HepG2 (cell line): ENCODE results near the gene LITAF. TPM values are rescaled to one million over a fixed set of nuclear protein-coding genes. Genes with fewer than 3 reads are reported as not detected.
A peak's percentile ranks its signal among the peaks of the same experiment; 100 is the strongest.

Experiments
- ASH2L ChIP-seq: fragments of 300-600, 200-600 bp; sonication (generic); IDR thresholded peaks from 2 replicates; pipeline ENCODE4 v1.7.0; 2017; ENCODE audit warnings: low read depth, mild to moderate bottlenecking, moderate library complexity, mixed read lengths, low read length; ENCODE audit not compliant: insufficient read length
- ATM ChIP-seq: fragments of 450-650 bp; IDR thresholded peaks from 2 replicates; pipeline ENCODE4 v1.7.1; 2017; ENCODE audit warnings: mild to moderate bottlenecking, borderline replicate concordance
- EHMT2 ChIP-seq: fragments of 200-600 bp; sonication (generic); IDR thresholded peaks from 2 replicates; pipeline ENCODE4 v1.7.0; 2017; ENCODE audit warnings: antibody characterized with exemption, low read depth, low read length, borderline replicate concordance
- GPN1 ChIP-seq: sonication (generic); formaldehyde crosslinking; IDR thresholded peaks from 2 replicates; pipeline ENCODE4 v1.5.1; 2020; ENCODE audit warnings: missing genetic modification reagents, borderline replicate concordance
- JUNB ChIP-seq: sonication (generic); formaldehyde crosslinking; IDR thresholded peaks from 2 replicates; pipeline ENCODE4 v1.8.0; 2022; ENCODE audit warnings: missing genetic modification reagents, mild to moderate bottlenecking, borderline replicate concordance
- MAZ ChIP-seq, 2 experiments: sonication (generic) in 1 of 2; formaldehyde crosslinking in 1 of 2; IDR thresholded peaks; 2 replicates each; pipeline versions ENCODE4 v1.5.0 to v1.6.1; 2012 to 2020; ENCODE audit warnings: low read depth in 2 of 2, mild to moderate bottlenecking in 2 of 2, borderline replicate concordance in 1 of 2, improper control_type of control experiment in 1 of 2, low read length in 1 of 2, missing genetic modification reagents in 1 of 2, moderate library complexity in 1 of 2
- MYNN ChIP-seq: sonication (generic); formaldehyde crosslinking; IDR thresholded peaks from 2 replicates; pipeline ENCODE4 v1.4.0; 2020; ENCODE audit warnings: mild to moderate bottlenecking, low read depth, missing genetic modification reagents
- NCOA2 ChIP-seq: sonication (generic); formaldehyde crosslinking; IDR thresholded peaks from 2 replicates; pipeline ENCODE4 v1.8.0; 2022; ENCODE audit warnings: inconsistent platforms
- NFATC3 ChIP-seq: sonication (generic); formaldehyde crosslinking; IDR thresholded peaks from 2 replicates; pipeline ENCODE4 v1.5.1; 2020; ENCODE audit warnings: mild to moderate bottlenecking, missing genetic modification reagents
- PHF8 ChIP-seq: sonication (generic); formaldehyde crosslinking; IDR thresholded peaks from 2 replicates; pipeline ENCODE4 v1.5.0; 2020; ENCODE audit warnings: missing genetic modification reagents
- RFXANK ChIP-seq: IDR thresholded peaks from 2 replicates; pipeline ENCODE4 v1.6.1; 2016
- SIN3A ChIP-seq: IDR thresholded peaks from 2 replicates; pipeline ENCODE4 v1.6.1; 2011; ENCODE audit warnings: low read depth, mild to moderate bottlenecking, control low read depth, low read length, borderline replicate concordance
- ZBTB20 ChIP-seq: sonication (generic); formaldehyde crosslinking; IDR thresholded peaks from 2 replicates; pipeline ENCODE4 v1.8.1; 2023; ENCODE audit warnings: missing genetic modification reagents, low read depth, mild to moderate bottlenecking, borderline replicate concordance
- ZIK1 ChIP-seq: sonication (generic); formaldehyde crosslinking; IDR thresholded peaks from 2 replicates; pipeline ENCODE4 v1.5.0; 2020; ENCODE audit warnings: mild to moderate bottlenecking, low read depth, missing genetic modification reagents, borderline replicate concordance
- ZNF101 ChIP-seq: sonication (generic); formaldehyde crosslinking; IDR thresholded peaks from 2 replicates; pipeline ENCODE4 v1.4.0; 2020; ENCODE audit warnings: mild to moderate bottlenecking, low read depth, missing genetic modification reagents, borderline replicate concordance
- ZNF136 ChIP-seq: sonication (generic); formaldehyde crosslinking; IDR thresholded peaks from 2 replicates; pipeline ENCODE4 v1.8.1; 2022; ENCODE audit warnings: low read depth, mild to moderate bottlenecking, moderate library complexity, missing genetic modification reagents
- ZNF296 ChIP-seq: sonication (generic); formaldehyde crosslinking; conservative IDR thresholded peaks from 2 replicates; pipeline ENCODE4 v1.5.0; 2020; ENCODE audit warnings: mild to moderate bottlenecking, missing genetic modification reagents
- ZNF589 ChIP-seq: sonication (generic); formaldehyde crosslinking; conservative IDR thresholded peaks from 2 replicates; pipeline ENCODE4 v1.8.0; 2022; ENCODE audit warnings: mild to moderate bottlenecking, moderate library complexity, missing genetic modification reagents
- ZNF615 ChIP-seq: sonication (generic); formaldehyde crosslinking; IDR thresholded peaks from 2 replicates; pipeline ENCODE4 v1.5.0; 2020; ENCODE audit warnings: mild to moderate bottlenecking, missing genetic modification reagents, borderline replicate concordance
- ZNF644 ChIP-seq: IDR thresholded peaks from 2 replicates; pipeline ENCODE4 v1.6.1; 2016; ENCODE audit warnings: low read depth
- ZSCAN12 ChIP-seq: sonication (generic); formaldehyde crosslinking; IDR thresholded peaks from 2 replicates; pipeline ENCODE4 v1.9.0; 2021; ENCODE audit warnings: mild to moderate bottlenecking, missing genetic modification reagents
- polyA plus RNA-seq, 8 experiments: library from polyadenylated mRNA; depleted of rRNA in 3 of 8; stranded (reverse) in 7 of 8; unstranded in 1 of 8; fragments of >200 nt; fragmentation: Illumina TruSeq in 4 of 8; extraction: Trizol in 4 of 8; gene quantifications; 2 replicates each; pipeline versions ENCODE4 v1.2.1 to v1.2.3, GENCODE V29; 2011 to 2016; ENCODE audit warnings: low read depth in 4 of 8, missing spikeins in 1 of 8, mixed read lengths in 1 of 8; ENCODE audit not compliant: insufficient read depth in 1 of 8
- total RNA-seq, 5 experiments: library from RNA; depleted of rRNA; stranded (reverse); fragments of >200 nt; fragmentation: Illumina TruSeq; extraction: Trizol; gene quantifications; 2 replicates each; pipeline ENCODE4 v1.2.3, GENCODE V29; 2016; ENCODE audit warnings: low read depth in 1 of 5
- TF ChIP-seq, protein P1 (sequence below): sonication (generic); formaldehyde crosslinking; IDR thresholded peaks from 2 replicates; pipeline ENCODE4 v1.4.0; 2020; ENCODE audit warnings: mild to moderate bottlenecking, missing genetic modification reagents
- TF ChIP-seq, protein P2 (sequence below): sonication (generic); formaldehyde crosslinking; conservative IDR thresholded peaks from 2 replicates; pipeline ENCODE4 v1.4.0; 2020; ENCODE audit warnings: missing genetic modification reagents
- TF ChIP-seq, protein P3 (sequence below): sonication (generic); IDR thresholded peaks from 2 replicates; pipeline ENCODE4 v1.6.1; 2016; ENCODE audit warnings: low read depth, borderline replicate concordance

Gene LITAF
- total and polyA plus RNA-seq, 2 of the 13 experiments (the other 11 are each of a cell fraction or from before 2014, with no cell fraction given): 80.1 to 141 TPM

DNA sequence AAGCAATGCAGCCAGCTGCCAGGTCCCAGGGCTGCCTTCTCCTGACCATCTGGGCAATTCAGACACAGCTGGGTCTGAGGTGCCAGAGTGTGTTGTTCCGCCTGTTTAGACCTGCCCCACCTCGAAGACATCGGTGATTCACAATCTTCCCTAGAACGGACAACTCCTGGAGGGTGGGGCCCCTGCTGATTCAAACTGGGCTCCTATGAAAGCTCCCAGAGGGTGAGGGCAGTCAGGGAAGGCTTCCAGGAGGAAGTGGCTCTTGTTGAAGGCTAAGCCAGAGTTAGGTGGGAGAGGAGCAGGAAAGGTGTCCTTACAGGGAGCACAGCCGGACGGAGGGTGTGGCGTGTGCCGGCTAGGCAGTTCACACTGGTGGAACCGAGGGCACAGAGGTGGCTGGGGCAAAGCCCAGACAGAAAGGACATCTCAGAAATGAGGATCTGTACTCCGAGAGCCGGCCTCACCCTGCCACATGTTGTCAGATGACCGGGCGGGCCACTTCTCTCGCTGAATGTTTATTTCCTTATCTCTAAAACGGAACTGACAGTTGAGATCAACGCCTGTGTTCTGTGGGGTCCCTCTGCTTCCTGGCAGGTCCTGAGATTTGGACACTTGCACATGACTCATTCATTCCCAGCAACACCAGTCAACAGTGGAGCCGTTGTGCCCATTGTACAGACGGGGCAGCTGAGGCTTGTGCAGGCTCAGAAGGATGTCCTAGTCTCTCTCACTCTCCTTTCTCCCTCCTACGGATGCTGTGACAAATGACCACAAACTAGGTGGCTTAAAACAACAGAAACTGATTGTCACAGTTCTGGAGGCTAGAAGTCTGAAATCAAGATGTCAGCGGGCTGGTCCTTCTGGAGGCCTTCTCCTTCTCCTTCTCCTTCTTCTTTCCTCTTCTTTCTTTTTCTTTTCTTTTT is 26.9 kb upstream of the LITAF start (continued):
- TF ChIP-seq ZNF296 (CRISPR knock-in tag) (no peak), ZSCAN12 (no peak), ZNF136 (CRISPR knock-in tag) (no peak), ZNF644 (peak; percentile 39; the same call in 1 of the 2 replicates), SIN3A (no peak; the same call in 1 of the 2 replicates), ZBTB20 (CRISPR knock-in tag) (no peak), ZNF101 (CRISPR knock-in tag) (0 out of 2 replicates have a peak, but pooled peaks have one; percentile 44), MYNN (no peak), GPN1 (no peak), JUNB (CRISPR knock-in tag) (peak; percentile 70), NFATC3 (CRISPR knock-in tag) (no peak), ASH2L (no peak), EHMT2 (0 out of 2 replicates have a peak, but pooled peaks have one; percentile 8), NCOA2 (CRISPR knock-in tag) (peak; percentile 83), ZIK1 (CRISPR knock-in tag) (0 out of 2 replicates have a peak, but pooled peaks have one; percentile 21), MAZ (IDR thresholded peaks at IDR 0.05; ENCODE audit: borderline replicate concordance, low read depth, low read length) (no peak; the same call in 1 of the 2 replicates), MAZ (CRISPR knock-in tag; IDR thresholded peaks at IDR 0.05; ENCODE audit: low read depth) (no peak), ZNF615 (no peak), ATM (no peak), RFXANK (CRISPR knock-in tag) (peak; percentile 66; the same call in 1 of the 2 replicates), PHF8 (CRISPR knock-in tag) (no peak; the same call in none of the 2 replicates), ZNF589 (CRISPR knock-in tag) (no peak)
- TF ChIP-seq, protein P1, sequence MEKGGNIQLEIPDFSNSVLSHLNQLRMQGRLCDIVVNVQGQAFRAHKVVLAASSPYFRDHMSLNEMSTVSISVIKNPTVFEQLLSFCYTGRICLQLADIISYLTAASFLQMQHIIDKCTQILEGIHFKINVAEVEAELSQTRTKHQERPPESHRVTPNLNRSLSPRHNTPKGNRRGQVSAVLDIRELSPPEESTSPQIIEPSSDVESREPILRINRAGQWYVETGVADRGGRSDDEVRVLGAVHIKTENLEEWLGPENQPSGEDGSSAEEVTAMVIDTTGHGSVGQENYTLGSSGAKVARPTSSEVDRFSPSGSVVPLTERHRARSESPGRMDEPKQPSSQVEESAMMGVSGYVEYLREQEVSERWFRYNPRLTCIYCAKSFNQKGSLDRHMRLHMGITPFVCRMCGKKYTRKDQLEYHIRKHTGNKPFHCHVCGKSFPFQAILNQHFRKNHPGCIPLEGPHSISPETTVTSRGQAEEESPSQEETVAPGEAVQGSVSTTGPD (CRISPR knock-in tag): peak; percentile 57; the same call in 1 of the 2 replicates
- TF ChIP-seq, protein P2, sequence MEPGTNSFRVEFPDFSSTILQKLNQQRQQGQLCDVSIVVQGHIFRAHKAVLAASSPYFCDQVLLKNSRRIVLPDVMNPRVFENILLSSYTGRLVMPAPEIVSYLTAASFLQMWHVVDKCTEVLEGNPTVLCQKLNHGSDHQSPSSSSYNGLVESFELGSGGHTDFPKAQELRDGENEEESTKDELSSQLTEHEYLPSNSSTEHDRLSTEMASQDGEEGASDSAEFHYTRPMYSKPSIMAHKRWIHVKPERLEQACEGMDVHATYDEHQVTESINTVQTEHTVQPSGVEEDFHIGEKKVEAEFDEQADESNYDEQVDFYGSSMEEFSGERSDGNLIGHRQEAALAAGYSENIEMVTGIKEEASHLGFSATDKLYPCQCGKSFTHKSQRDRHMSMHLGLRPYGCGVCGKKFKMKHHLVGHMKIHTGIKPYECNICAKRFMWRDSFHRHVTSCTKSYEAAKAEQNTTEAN (CRISPR knock-in tag): peak; percentile 68; the same call in 1 of the 2 replicates
- TF ChIP-seq, protein P3, sequence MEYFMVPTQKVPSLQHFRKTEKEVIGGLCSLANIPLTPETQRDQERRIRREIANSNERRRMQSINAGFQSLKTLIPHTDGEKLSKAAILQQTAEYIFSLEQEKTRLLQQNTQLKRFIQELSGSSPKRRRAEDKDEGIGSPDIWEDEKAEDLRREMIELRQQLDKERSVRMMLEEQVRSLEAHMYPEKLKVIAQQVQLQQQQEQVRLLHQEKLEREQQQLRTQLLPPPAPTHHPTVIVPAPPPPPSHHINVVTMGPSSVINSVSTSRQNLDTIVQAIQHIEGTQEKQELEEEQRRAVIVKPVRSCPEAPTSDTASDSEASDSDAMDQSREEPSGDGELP: peak; percentile 62; the same call in 1 of the 2 replicates
